HG02678 (cell line): ENCODE results near the gene TRIM62.

ENCODE experiments used
- ATAC-seq: cut with Tn5 transposase; IDR thresholded peaks from one replicate; pipeline ENCODE4 v1.9.1; 2021; ENCODE audit warnings: mild to moderate bottlenecking, moderate library complexity; ENCODE audit not compliant: unreplicated experiment

TRIM62 gene

GRCh38 chr1:33181921-33182341, at the start of gene TRIM62:
Gene TRIM62, minus strand, starts transcription at chr1:33182043. Its CDS starts 611 bp downstream, at chr1:33181432.
- ATAC-seq: peak; percentile 58

- ATAC-seq: no peak
Observed at GRCh38 chr1:33231166-33231565, 49.3 kb upstream of the TRIM62 start.

GRCh38 chr1:33228935-33229487, 47.2 kb upstream of the TRIM62 start:
- ATAC-seq: no peak

- ATAC-seq: no peak
Observed at GRCh38 chr1:33225586-33225985, 43.7 kb upstream of the TRIM62 start.

GRCh38 chr1:33224166-33224707, 42.4 kb upstream of the TRIM62 start:
- no peak for ATAC-seq

GRCh38 chr1:33222381-33222780, 40.5 kb upstream of the TRIM62 start:
- no peak for ATAC-seq

GRCh38 chr1:33221385-33221758, 39.5 kb upstream of the TRIM62 start:
- no peak for ATAC-seq

- no peak for ATAC-seq
Observed at GRCh38 chr1:33220676-33221384, 39.0 kb upstream of the TRIM62 start.

- no peak for ATAC-seq
Observed at GRCh38 chr1:33219886-33220661, 38.2 kb upstream of the TRIM62 start.

GRCh38 chr1:33211972-33212371, 30.1 kb upstream of the TRIM62 start:
- no peak for ATAC-seq

GRCh38 chr1:33206340-33206739, 24.5 kb upstream of the TRIM62 start:
- no peak for ATAC-seq

GRCh38 chr1:33195556-33195955, 13.7 kb upstream of the TRIM62 start:
- ATAC-seq: no peak

GRCh38 chr1:33191731-33192275, 10.0 kb upstream of the TRIM62 start:
- ATAC-seq: no peak

GRCh38 chr1:33190701-33191100, 8.9 kb upstream of the TRIM62 start:
- ATAC-seq: no peak

- ATAC-seq: no peak
Observed at GRCh38 chr1:33188572-33189275, 6.9 kb upstream of the TRIM62 start.

GRCh38 chr1:33186936-33187335, 5.1 kb upstream of the TRIM62 start:
- ATAC-seq: no peak

GRCh38 chr1:33185541-33185940, 3.7 kb upstream of the TRIM62 start:
- no peak for ATAC-seq

- no peak for ATAC-seq
Observed at GRCh38 chr1:33183306-33183705, 1.5 kb upstream of the TRIM62 start.

- ATAC-seq: no peak
Observed at GRCh38 chr1:33182896-33183295, 1.1 kb upstream of the TRIM62 start.

GRCh38 chr1:33182401-33182841, 578 bp upstream of the TRIM62 start:
- ATAC-seq: no peak
